ENCODE data around the gene ELFN2.

GRCh38 chr22:37423283-37423682, 4.0 kb downstream of the ELFN2 start:
- no peak for TF ChIP-seq CTCF (IDR thresholded peaks at IDR 0.05)
- TF ChIP-seq POLR2A (IDR thresholded peaks at IDR 0.05), result no peak
- TF ChIP-seq POLR2AphosphoS5 (IDR thresholded peaks at IDR 0.05), result no peak

Data from prostate gland (tissue), 2 donors.